CD4-positive, alpha-beta T cell (primary cell): ENCODE data around the gene DIAPH1. TPM values are rescaled to one million over a fixed set of nuclear protein-coding genes. Genes with fewer than 3 reads are reported as not detected.

Source experiments
- ATAC-seq: fragments of 200-7000 bp; cut with Tn5 transposase; one replicate; pipeline ENCODE4 v1.10.0; 2022; ENCODE audit warnings: mild to moderate bottlenecking; ENCODE audit not compliant: poor library complexity
- CTCF ChIA-PET: fragments of 350-600 bp; sonication (Branson Sonifier 250); formaldehyde crosslinking; loops from one replicate; lab custom pipeline; 2021; ENCODE audit warnings: antibody characterized with exemption, inconsistent platforms; lab: Charles Lee
- POLR2A ChIA-PET: fragments of 350-600 bp; sonication (Branson Sonifier 250); formaldehyde crosslinking; loops from one replicate; lab custom pipeline; 2021; ENCODE audit warnings: antibody characterized with exemption, inconsistent platforms; lab: Charles Lee
- DNase-seq, 14 experiments: peaks; one replicate each; pipeline ENCODE4 v3.0.0-alpha.2; 2013 to 2020; ENCODE audit warnings: mixed read lengths in 2 of 14
- H3K27ac ChIP-seq, 2 donors: one replicate each; pipeline versions ENCODE4 v1.5.1 to v1.7.0; 2013; ENCODE audit warnings: low read length in 2 of 2, low read depth in 1 of 2, mild to moderate bottlenecking in 1 of 2
- H3K27me3 ChIP-seq, 2 experiments: 1 replicate in 1 of 2; 2 replicates in 1 of 2; pipeline versions ENCODE4 v1.6.1 to v1.7.0; 2013; ENCODE audit warnings: low read length in 2 of 2, control low read depth in 1 of 2, mild to moderate bottlenecking in 1 of 2, moderate library complexity in 1 of 2; ENCODE audit not compliant: insufficient read depth in 2 of 2, control insufficient read depth in 1 of 2
- H3K36me3 ChIP-seq: one replicate; pipeline ENCODE4 v1.6.1; 2013; ENCODE audit warnings: low read length, control low read depth; ENCODE audit not compliant: insufficient read depth
- H3K4me1 ChIP-seq: one replicate; pipeline ENCODE4 v1.6.1; 2013; ENCODE audit warnings: low read length, control low read depth; ENCODE audit not compliant: insufficient read depth
- H3K4me3 ChIP-seq: one replicate; pipeline ENCODE4 v1.5.1; 2013; ENCODE audit warnings: mild to moderate bottlenecking, low read length, moderate library complexity
- H3K9me3 ChIP-seq, 2 experiments: 1 replicate in 1 of 2; 2 replicates in 1 of 2; pipeline versions ENCODE4 v1.6.1 to v1.7.0; 2013; ENCODE audit warnings: low read length in 2 of 2, mild to moderate bottlenecking in 2 of 2, control low read depth in 1 of 2, moderate library complexity in 1 of 2; ENCODE audit not compliant: control insufficient read depth in 1 of 2, insufficient read depth in 1 of 2
- H3K27ac Mint-ChIP-seq: one replicate; pipeline ENCODE4 v1.8.0; 2020; ENCODE audit warnings: mixed read lengths
- H3K27me3 Mint-ChIP-seq: one replicate; pipeline ENCODE4 v1.8.0; 2021; ENCODE audit warnings: mixed read lengths
- H3K36me3 Mint-ChIP-seq: one replicate; pipeline ENCODE4 v1.8.0; 2021; ENCODE audit warnings: low read depth, mixed read lengths
- H3K4me1 Mint-ChIP-seq: one replicate; pipeline ENCODE4 v1.8.0; 2021; ENCODE audit warnings: low read depth, mixed read lengths
- H3K4me3 Mint-ChIP-seq: one replicate; pipeline ENCODE4 v1.8.0; 2020; ENCODE audit warnings: mild to moderate bottlenecking, mixed read lengths
- H3K9me3 Mint-ChIP-seq: one replicate; pipeline ENCODE4 v1.8.0; 2020; ENCODE audit warnings: mixed read lengths
- intact Hi-C, 2 experiments: fragments of 100-400 bp; cut with DNase I in 1 of 2; cut with micrococcal nuclease in 1 of 2; formaldehyde crosslinking; loops; one replicate each; pipeline versions ENCODE4 v1.15.1 to v1.9.0; 2023 to 2025; cut with DNase I, micrococcal nuclease
- total RNA-seq, 174 experiments: library from RNA in 2 of 174; stranded (reverse) in 2 of 174; gene quantifications; one replicate each; pipeline ENCODE4 v1.2.3 and lab custom pipeline; 2021 to 2026
- TF ChIP-seq, protein P1 (sequence below): fragments of 200-600 bp; IDR thresholded peaks from one replicate; pipeline ENCODE4 v1.8.0; 2022; ENCODE audit warnings: antibody characterized with exemption, mild to moderate bottlenecking

Gene DIAPH1
- total RNA-seq, 2 experiments from 2014 or later = 159 to 161 TPM

DNA sequence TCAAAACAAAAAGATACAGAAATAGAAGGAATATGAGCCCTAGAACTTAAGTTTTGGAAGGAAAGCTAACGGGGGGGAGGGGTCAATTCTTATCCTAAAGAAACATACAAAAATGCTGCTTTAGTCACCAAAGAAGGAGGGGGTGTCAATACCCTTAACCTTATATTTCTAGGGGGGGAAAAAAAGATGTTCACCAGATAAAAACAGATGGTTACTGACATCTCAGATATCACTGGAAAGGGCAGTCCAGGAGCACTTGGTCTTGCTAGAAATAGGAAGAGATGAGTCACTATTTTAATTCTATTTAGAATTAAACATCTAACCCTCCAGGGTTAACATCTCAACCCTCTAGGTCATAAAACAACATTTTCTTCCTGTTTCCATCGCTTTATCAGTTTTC lies 1.7 kb downstream of the DIAPH1 start:
- Mint-ChIP-seq H3K9me3 (no peaks in the 10 kb centered on the region), H3K27me3 (no peaks in the 10 kb centered on the region), H3K36me3 (peaks cover 64% of the 10 kb centered on the region), H3K27ac (peak overlapping the region; percentile 92), H3K4me1 (peaks cover 72% of the 10 kb centered on the region), H3K4me3 (peak overlapping the region; percentile 98)
- intact Hi-C loops = loop anchor here (1.0 to 2.0 kb wide), 2 partner anchors 9 to 18 kb away; no protein-coding TSS in a partner anchor
- Histone ChIP-seq H3K4me3 (peak overlapping the region; percentile 96), H3K4me1 (peaks cover 19% of the 10 kb centered on the region), H3K27ac (peak overlapping the region; percentile 91 to 94), H3K36me3 (peaks cover 34% of the 10 kb centered on the region), H3K27me3 (no peaks in the 10 kb centered on the region), H3K9me3 (no peaks in the 10 kb centered on the region)
- DNase-seq (no peak), ATAC-seq (no peak)
- ChIA-PET POLR2A (interaction anchor here (1.0 to 8.2 kb wide), 7 partner anchors 10 to 53 kb away, joined by 3 to 191 read pairs (median 22); partner anchors contain the start of genes HDAC3 and RELL2), CTCF (interaction anchor here (1.3 to 5.5 kb wide), 8 partner anchors 10 to 59 kb away, joined by 4 to 281 read pairs (median 10); partner anchors contain the start of gene RELL2)
- TF ChIP-seq, protein P1, sequence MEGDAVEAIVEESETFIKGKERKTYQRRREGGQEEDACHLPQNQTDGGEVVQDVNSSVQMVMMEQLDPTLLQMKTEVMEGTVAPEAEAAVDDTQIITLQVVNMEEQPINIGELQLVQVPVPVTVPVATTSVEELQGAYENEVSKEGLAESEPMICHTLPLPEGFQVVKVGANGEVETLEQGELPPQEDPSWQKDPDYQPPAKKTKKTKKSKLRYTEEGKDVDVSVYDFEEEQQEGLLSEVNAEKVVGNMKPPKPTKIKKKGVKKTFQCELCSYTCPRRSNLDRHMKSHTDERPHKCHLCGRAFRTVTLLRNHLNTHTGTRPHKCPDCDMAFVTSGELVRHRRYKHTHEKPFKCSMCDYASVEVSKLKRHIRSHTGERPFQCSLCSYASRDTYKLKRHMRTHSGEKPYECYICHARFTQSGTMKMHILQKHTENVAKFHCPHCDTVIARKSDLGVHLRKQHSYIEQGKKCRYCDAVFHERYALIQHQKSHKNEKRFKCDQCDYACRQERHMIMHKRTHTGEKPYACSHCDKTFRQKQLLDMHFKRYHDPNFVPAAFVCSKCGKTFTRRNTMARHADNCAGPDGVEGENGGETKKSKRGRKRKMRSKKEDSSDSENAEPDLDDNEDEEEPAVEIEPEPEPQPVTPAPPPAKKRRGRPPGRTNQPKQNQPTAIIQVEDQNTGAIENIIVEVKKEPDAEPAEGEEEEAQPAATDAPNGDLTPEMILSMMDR = no peak

DNA sequence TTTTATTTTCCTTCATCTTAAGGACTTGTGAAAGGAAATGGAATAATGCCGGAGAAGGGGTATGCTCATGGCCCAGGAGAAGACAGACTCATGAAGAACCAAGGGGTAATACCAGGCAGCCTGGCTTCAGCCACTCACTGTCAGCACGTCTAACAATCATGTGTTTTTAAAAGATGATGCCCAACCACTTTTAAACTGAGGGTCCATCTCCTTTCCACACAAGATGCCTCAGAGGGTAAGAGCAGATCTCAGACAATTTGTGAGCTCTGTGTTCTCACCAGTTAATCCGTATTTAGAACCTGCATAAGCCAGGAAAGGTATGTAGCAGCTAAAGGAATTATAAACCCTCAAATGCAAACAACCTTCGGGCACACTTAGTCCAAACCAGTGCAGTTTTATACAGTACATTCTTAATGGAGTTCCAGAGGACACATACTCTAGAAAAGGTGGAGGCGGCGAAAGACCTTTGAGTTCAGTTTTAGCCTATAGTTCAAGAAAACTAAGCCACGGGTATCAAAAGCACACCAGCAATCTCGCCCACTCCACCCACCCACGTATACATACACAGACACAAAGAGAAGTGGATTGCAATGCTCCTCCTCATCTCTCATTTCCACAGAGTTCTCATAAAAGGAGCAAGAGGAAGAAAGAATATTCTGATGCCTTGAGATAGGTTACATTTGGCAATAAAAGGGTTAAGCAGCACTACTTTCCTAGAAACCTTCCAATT lies 2.6 kb downstream of the DIAPH1 start:
- H3K4me1 ChIP-seq = peaks cover 28% of the 10 kb centered on the region
- H3K36me3 Mint-ChIP-seq = peaks cover 62% of the 10 kb centered on the region

DNA sequence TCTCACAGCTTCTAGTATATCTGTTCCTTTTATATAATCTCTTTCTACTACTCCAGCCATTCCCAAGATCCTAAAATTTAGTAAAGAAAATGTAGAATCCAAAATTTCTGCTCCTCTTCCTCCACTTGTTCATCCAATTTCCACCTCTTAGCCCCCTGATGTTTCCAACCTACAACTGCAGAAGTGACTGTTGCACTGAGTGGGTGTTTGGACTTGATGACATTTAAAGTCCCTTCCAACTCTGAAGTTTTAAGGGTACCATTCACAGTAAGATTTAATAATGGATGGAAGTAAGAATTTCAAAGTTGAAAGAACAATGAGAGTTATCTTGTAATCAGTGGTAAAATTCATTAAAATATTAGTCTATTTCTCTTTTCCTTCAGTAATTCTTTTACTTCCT lies 5.5 kb downstream of the DIAPH1 start:
- Histone ChIP-seq H3K27me3 (no peaks in the 10 kb centered on the region), H3K4me3 (no peak overlapping the region), H3K27ac (no peak overlapping the region), H3K9me3 (no peaks in the 10 kb centered on the region), H3K36me3 (peaks cover 17% of the 10 kb centered on the region), H3K4me1 (peaks cover 45% of the 10 kb centered on the region)
- Mint-ChIP-seq H3K9me3 (no peaks in the 10 kb centered on the region), H3K4me3 (peak overlapping the region; percentile 53), H3K4me1 (peaks cover 88% of the 10 kb centered on the region), H3K27ac (peak overlapping the region; percentile 80), H3K36me3 (peaks cover 54% of the 10 kb centered on the region), H3K27me3 (no peaks in the 10 kb centered on the region)
- DNase-seq = no peak
- no peak for ATAC-seq
- intact Hi-C loops = no loop called here
- ChIA-PET CTCF (interaction anchor here (1.3 to 2.9 kb wide), 2 partner anchors 21 to 46 kb away, joined by 4 to 29 read pairs; no protein-coding TSS in a partner anchor), POLR2A (interaction anchor here (1.1 to 8.2 kb wide), 4 partner anchors 8 to 24 kb away, joined by 4 to 191 read pairs (median 8); partner anchors contain the start of genes HDAC3 and RELL2)
- TF ChIP-seq, protein P1 = no peak

More for the DNA sequence above, 2.6 kb downstream of the DIAPH1 start:
- intact Hi-C loops = loop anchor here in 1 of 2 experiments (2.0 kb wide), 1 partner anchor 17 kb away; no protein-coding TSS in a partner anchor
- ChIA-PET POLR2A (interaction anchor here (1.5 to 8.2 kb wide), 6 partner anchors 9 to 35 kb away, joined by 4 to 191 read pairs (median 61); partner anchors contain the start of genes HDAC3 and RELL2), CTCF (interaction anchor here (0.7 to 5.5 kb wide), 7 partner anchors 9 to 296 kb away, joined by 4 to 281 read pairs (median 10); no protein-coding TSS in a partner anchor)
- Mint-ChIP-seq H3K9me3 (no peaks in the 10 kb centered on the region), H3K4me1 (peaks cover 72% of the 10 kb centered on the region), H3K27me3 (no peaks in the 10 kb centered on the region), H3K4me3 (peak overlapping the region; percentile 98), H3K27ac (peak overlapping the region; percentile 92)
- ATAC-seq (no peak), DNase-seq (no peak)
- Histone ChIP-seq H3K27ac (peak overlapping the region in 1 of 2 donors; percentile 0), H3K9me3 (no peaks in the 10 kb centered on the region), H3K36me3 (peaks cover 34% of the 10 kb centered on the region), H3K4me3 (peak overlapping the region; percentile 96), H3K27me3 (no peaks in the 10 kb centered on the region)
- TF ChIP-seq, protein P1 = no peak
